Measurements from ENCODE around the gene HMGCS2. TPM values are rescaled to one million over a fixed set of nuclear protein-coding genes. Genes with fewer than 3 reads are reported as not detected.

The HMGCS2 gene
- total RNA-seq, 1 donor from 2014 or later = not detected

- Histone ChIP-seq H3K9me3 (ENCODE audit: low read depth) (no peaks in the 10 kb centered on the region), H3F3A (ENCODE audit: low read depth) (peaks cover 36% of the 10 kb centered on the region), H3K4me1 (peaks cover 34% of the 10 kb centered on the region), H3K27me3 (no peaks in the 10 kb centered on the region), H3K79me2 (ENCODE audit: low read depth) (peaks cover 86% of the 10 kb centered on the region), H3K27ac (no peak overlapping the region), H3K4me3 (no peak overlapping the region), H4K20me1 (ENCODE audit: low read depth) (peaks cover 73% of the 10 kb centered on the region), H3K9ac (no peak overlapping the region), H2AFZ (replicated peaks) (no peak overlapping the region), H3K36me3 (no peaks in the 10 kb centered on the region), H3K4me2 (peak overlapping the region; percentile 5)
- Mint-ChIP-seq H3K27me3 (ENCODE audit: insufficient read depth, low read depth) (peaks cover 4% of the 10 kb centered on the region), H3K27ac (peak overlapping the region; percentile 72), H3K36me3 (peaks cover 21% of the 10 kb centered on the region), H3K9me3 (no peaks in the 10 kb centered on the region), H3K4me3 (peak overlapping the region; percentile 22), H3K4me1 (peaks cover 33% of the 10 kb centered on the region)
- TF ChIP-seq, protein P1, sequence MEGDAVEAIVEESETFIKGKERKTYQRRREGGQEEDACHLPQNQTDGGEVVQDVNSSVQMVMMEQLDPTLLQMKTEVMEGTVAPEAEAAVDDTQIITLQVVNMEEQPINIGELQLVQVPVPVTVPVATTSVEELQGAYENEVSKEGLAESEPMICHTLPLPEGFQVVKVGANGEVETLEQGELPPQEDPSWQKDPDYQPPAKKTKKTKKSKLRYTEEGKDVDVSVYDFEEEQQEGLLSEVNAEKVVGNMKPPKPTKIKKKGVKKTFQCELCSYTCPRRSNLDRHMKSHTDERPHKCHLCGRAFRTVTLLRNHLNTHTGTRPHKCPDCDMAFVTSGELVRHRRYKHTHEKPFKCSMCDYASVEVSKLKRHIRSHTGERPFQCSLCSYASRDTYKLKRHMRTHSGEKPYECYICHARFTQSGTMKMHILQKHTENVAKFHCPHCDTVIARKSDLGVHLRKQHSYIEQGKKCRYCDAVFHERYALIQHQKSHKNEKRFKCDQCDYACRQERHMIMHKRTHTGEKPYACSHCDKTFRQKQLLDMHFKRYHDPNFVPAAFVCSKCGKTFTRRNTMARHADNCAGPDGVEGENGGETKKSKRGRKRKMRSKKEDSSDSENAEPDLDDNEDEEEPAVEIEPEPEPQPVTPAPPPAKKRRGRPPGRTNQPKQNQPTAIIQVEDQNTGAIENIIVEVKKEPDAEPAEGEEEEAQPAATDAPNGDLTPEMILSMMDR (IDR thresholded peaks at IDR 0.05) = no peak
- TF ChIP-seq EZH2phosphoT487 (IDR thresholded peaks at IDR 0.05) = no peak
- TF ChIP-seq EZH2 (IDR thresholded peaks at IDR 0.05) = no peak
- DNase-seq (ENCODE audit: low spot score) = no peak
These were observed 53.2 kb downstream of the HMGCS2 start for GRCh38 chr1:119715542-119715941.

DNA sequence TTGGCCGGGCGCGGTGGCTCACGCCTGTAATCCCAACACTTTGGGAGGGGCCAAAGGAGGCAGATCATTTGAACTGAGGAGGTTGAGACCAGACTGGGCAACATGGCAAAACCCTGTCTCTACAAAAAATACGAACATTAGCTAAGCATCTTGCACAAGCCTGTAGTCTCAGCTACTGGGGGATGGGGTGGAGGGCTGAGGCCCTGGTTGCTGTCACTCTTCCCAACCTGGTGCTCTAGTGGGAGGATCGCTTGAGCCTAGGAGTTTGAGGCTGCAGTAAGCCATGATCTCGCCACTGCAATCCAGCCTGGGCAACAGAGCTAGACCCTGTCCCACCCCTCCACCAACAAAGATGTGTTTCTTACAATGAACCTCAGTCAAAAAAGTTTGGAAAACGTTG lies 54.1 kb downstream of the HMGCS2 start:
- Histone ChIP-seq H4K20me1 (ENCODE audit: low read depth) (peaks cover 63% of the 10 kb centered on the region), H3K27me3 (no peaks in the 10 kb centered on the region), H3K36me3 (no peaks in the 10 kb centered on the region), H3K9me3 (ENCODE audit: low read depth) (no peaks in the 10 kb centered on the region), H2AFZ (replicated peaks) (no peak overlapping the region), H3K4me1 (peaks cover 40% of the 10 kb centered on the region), H3K79me2 (ENCODE audit: low read depth) (peaks cover 76% of the 10 kb centered on the region), H3K27ac (no peak overlapping the region), H3F3A (ENCODE audit: low read depth) (peaks cover 40% of the 10 kb centered on the region), H3K4me3 (peak overlapping the region; percentile 83), H3K9ac (no peak overlapping the region), H3K4me2 (peak overlapping the region; percentile 82)
- no peaks in the 10 kb centered on the region for H3K9me3 Mint-ChIP-seq
- H3K4me3 Mint-ChIP-seq = peak overlapping the region; percentile 99
- TF ChIP-seq EZH2 (IDR thresholded peaks at IDR 0.05) (no peak), EZH2phosphoT487 (IDR thresholded peaks at IDR 0.05) (no peak)
- TF ChIP-seq, protein P1 (IDR thresholded peaks at IDR 0.05) = no peak
- H3K4me1 Mint-ChIP-seq = peaks cover 33% of the 10 kb centered on the region
- DNase-seq (ENCODE audit: low spot score) = no peak
- H3K27me3 Mint-ChIP-seq (ENCODE audit: insufficient read depth, low read depth) = peaks cover 4% of the 10 kb centered on the region
- peaks cover 16% of the 10 kb centered on the region for H3K36me3 Mint-ChIP-seq
- no peak overlapping the region for H3K27ac Mint-ChIP-seq

- Histone ChIP-seq H3K27ac (no peak overlapping the region), H2AFZ (replicated peaks) (no peak overlapping the region), H3K4me2 (peak overlapping the region; percentile 82), H3K9me3 (ENCODE audit: low read depth) (no peaks in the 10 kb centered on the region), H3K79me2 (ENCODE audit: low read depth) (peaks cover 70% of the 10 kb centered on the region), H3K36me3 (no peaks in the 10 kb centered on the region), H3K4me3 (peak overlapping the region; percentile 83), H3K9ac (no peak overlapping the region), H3F3A (ENCODE audit: low read depth) (peaks cover 40% of the 10 kb centered on the region), H3K27me3 (no peaks in the 10 kb centered on the region), H3K4me1 (peaks cover 40% of the 10 kb centered on the region), H4K20me1 (ENCODE audit: low read depth) (peaks cover 56% of the 10 kb centered on the region)
- peaks cover 4% of the 10 kb centered on the region for H3K27me3 Mint-ChIP-seq (ENCODE audit: insufficient read depth, low read depth)
- H3K4me3 Mint-ChIP-seq = peak overlapping the region; percentile 99
- TF ChIP-seq EZH2 (IDR thresholded peaks at IDR 0.05) = no peak
- no peak for TF ChIP-seq EZH2phosphoT487 (IDR thresholded peaks at IDR 0.05)
- TF ChIP-seq, protein P1 (IDR thresholded peaks at IDR 0.05) = no peak
- DNase-seq (ENCODE audit: low spot score) = peak; percentile 61
- peaks cover 16% of the 10 kb centered on the region for H3K36me3 Mint-ChIP-seq
- peak overlapping the region; percentile 80 for H3K27ac Mint-ChIP-seq
- no peaks in the 10 kb centered on the region for H3K9me3 Mint-ChIP-seq
- peaks cover 33% of the 10 kb centered on the region for H3K4me1 Mint-ChIP-seq
These were observed 54.8 kb downstream of the HMGCS2 start for GRCh38 chr1:119713749-119714456.
